Osteoblast (primary cell): Measurements from ENCODE around the gene TTC21A. TPM values are rescaled to one million over a fixed set of nuclear protein-coding genes. Genes with fewer than 3 reads are reported as not detected.

Experiments used
- DNase-seq: peaks from one replicate; pipeline ENCODE4 v3.0.0; 2011; ENCODE audit warnings: low spot score, mixed read lengths; ENCODE audit not compliant: insufficient read length; ENCODE audit errors: missing footprints
- H2AFZ ChIP-seq: 2 replicates; pipeline ENCODE4 v1.6.0; 2011; ENCODE audit warnings: mild to moderate bottlenecking, low read length
- H3K27ac ChIP-seq: 2 replicates; pipeline ENCODE4 v1.5.1; 2011; ENCODE audit warnings: mild to moderate bottlenecking, low read depth, low read length, moderate library complexity
- H3K27me3 ChIP-seq: 2 replicates; pipeline ENCODE4 v1.6.0; 2012; ENCODE audit warnings: mild to moderate bottlenecking, control low read depth, inconsistent platforms, low read length, moderate library complexity; ENCODE audit not compliant: insufficient read depth
- H3K36me3 ChIP-seq: 2 replicates; pipeline ENCODE4 v1.5.1; 2011; ENCODE audit warnings: mild to moderate bottlenecking, low read length, control low read depth, moderate library complexity; ENCODE audit not compliant: insufficient read depth
- H3K4me1 ChIP-seq: 2 replicates; pipeline ENCODE4 v1.5.1; 2011; ENCODE audit warnings: mild to moderate bottlenecking, low read length, control low read depth, moderate library complexity; ENCODE audit not compliant: insufficient read depth
- H3K4me2 ChIP-seq: 2 replicates; pipeline ENCODE4 v1.6.0; 2011; ENCODE audit warnings: mild to moderate bottlenecking, low read length; ENCODE audit not compliant: insufficient read depth
- H3K4me3 ChIP-seq: fragments of 200-600 bp; sonication (generic); 3 replicates; pipeline ENCODE4 v1.5.1; 2012; ENCODE audit warnings: mild to moderate bottlenecking, low read length, inconsistent platforms; ENCODE audit not compliant: insufficient read depth
- H3K79me2 ChIP-seq: 2 replicates; pipeline ENCODE4 v1.6.0; 2012; ENCODE audit warnings: mild to moderate bottlenecking, low read length, control low read depth, inconsistent platforms; ENCODE audit not compliant: insufficient read depth
- H3K9me3 ChIP-seq: 2 replicates; pipeline ENCODE4 v1.5.1; 2011; ENCODE audit warnings: low read depth, low read length, control low read depth
- H4K20me1 ChIP-seq: 2 replicates; pipeline ENCODE4 v1.6.0; 2012; ENCODE audit warnings: mild to moderate bottlenecking, low read length, control low read depth; ENCODE audit not compliant: insufficient read depth
- total RNA-seq: library from RNA; depleted of rRNA; stranded (reverse); fragments of >200 nt; gene quantifications from 2 replicates; pipeline ENCODE4 v1.2.3, GENCODE V29; 2012
- TF ChIP-seq, protein P1 (sequence below): IDR thresholded peaks from 2 replicates; pipeline ENCODE4 v1.5.1; 2011; ENCODE audit warnings: mild to moderate bottlenecking, low read depth, low read length, moderate library complexity; ENCODE audit errors: extremely low read depth

TTC21A gene
- total RNA-seq, 1 donor, result 6.9 TPM

DNA sequence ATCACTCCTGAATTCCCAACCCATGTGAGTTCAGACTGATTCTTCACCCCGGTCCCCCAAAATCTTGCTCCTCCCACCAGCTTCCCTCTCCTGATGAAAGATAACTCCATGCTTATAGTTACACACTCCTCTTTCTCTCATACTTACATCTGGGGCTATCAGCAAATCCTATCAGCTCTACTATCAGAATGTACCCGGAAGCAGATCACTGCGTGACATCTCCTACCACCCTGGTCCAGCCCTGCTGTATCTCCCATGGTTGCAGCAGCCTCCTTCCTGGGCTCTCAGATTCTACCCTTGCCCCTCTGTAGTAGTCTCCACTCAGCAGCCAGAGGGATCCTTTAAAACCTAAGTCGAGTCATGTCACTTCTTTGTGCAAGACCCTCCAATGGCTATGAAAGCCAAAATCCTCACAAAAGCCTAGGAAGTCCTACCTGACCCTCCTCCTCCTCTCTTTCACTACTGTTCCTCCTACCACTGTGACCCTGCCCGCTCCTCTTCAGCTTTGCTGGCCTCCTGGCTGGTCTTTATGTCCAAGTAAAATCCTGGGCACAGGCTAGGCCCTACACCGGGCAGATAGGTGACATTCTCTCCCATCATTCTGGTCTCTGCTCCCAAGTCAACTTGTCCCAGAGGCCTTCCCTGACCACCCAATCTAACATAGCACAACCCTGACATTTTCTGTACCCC lies 68.7 kb downstream of the TTC21A start:
- H3K4me3 ChIP-seq, result no peak overlapping the region

DNA sequence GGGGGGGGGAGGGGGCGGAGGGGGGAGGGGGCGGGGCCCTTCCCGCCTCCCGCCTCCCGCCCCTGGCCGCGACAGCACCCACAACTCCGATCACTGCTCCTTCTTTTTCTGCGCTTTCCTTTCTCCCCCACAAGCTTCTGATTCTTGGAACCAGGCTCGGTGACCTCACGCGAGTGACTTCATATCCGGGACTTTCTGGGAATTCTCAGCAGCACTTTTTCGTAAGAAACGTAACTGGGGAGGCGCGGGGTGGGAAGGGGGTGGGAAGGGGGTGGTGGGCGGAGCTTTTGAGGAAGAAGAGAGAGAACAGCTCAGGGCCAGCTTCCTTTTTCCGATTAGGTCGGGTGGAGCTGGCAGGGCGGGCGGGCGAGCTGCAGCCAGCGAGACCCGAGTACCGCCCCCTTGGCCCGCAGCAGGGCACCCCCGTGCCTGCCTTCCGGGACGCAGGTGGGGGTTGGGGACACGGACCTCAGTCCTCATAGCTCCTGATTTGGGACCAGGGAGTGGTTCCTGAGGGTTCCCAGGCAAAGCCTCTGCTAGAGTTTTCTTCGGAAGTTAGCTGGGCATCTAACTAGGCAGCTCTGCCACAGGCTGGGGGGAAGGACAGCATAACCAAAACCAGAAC lies 70.3 kb downstream of the TTC21A start:
- Histone ChIP-seq H3K36me3 (no peaks in the 10 kb centered on the region), H2AFZ (peak overlapping the region; percentile 89), H3K4me1 (peaks cover 21% of the 10 kb centered on the region)

More for the DNA sequence above, 68.7 kb downstream of the TTC21A start:
- Histone ChIP-seq H3K9me3 (no peaks in the 10 kb centered on the region), H3K27ac (no peak overlapping the region), H3K79me2 (no peaks in the 10 kb centered on the region), H4K20me1 (no peaks in the 10 kb centered on the region), H3K4me1 (peaks cover 21% of the 10 kb centered on the region), H3K36me3 (no peaks in the 10 kb centered on the region), H3K27me3 (no peaks in the 10 kb centered on the region), H2AFZ (no peak overlapping the region), H3K4me2 (no peak overlapping the region)
- DNase-seq, result peak; percentile 65
- TF ChIP-seq, protein P1, sequence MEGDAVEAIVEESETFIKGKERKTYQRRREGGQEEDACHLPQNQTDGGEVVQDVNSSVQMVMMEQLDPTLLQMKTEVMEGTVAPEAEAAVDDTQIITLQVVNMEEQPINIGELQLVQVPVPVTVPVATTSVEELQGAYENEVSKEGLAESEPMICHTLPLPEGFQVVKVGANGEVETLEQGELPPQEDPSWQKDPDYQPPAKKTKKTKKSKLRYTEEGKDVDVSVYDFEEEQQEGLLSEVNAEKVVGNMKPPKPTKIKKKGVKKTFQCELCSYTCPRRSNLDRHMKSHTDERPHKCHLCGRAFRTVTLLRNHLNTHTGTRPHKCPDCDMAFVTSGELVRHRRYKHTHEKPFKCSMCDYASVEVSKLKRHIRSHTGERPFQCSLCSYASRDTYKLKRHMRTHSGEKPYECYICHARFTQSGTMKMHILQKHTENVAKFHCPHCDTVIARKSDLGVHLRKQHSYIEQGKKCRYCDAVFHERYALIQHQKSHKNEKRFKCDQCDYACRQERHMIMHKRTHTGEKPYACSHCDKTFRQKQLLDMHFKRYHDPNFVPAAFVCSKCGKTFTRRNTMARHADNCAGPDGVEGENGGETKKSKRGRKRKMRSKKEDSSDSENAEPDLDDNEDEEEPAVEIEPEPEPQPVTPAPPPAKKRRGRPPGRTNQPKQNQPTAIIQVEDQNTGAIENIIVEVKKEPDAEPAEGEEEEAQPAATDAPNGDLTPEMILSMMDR, result no peak

DNA sequence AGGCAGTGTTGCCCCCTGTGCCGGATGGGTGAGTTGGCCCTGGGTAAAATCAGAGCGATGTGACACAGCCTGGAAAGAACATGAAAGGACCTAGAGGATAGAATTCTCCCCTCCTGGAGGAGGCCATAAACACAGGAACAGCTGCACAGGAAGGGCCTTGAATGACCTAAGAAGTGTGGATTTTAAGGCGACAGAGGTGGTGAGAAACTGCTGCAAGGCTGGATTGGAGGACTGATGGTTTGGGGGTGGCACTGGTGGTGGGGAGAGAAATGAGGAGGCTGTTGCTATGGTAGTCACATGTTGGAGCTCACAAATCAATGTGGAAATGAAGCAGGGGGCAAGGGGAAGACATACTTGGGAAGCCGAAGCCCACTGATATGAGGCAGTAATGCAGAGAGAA lies 71.1 kb downstream of the TTC21A start:
- H3K4me3 ChIP-seq, result peak overlapping the region; percentile 75

More for the DNA sequence above, 70.3 kb downstream of the TTC21A start:
- DNase-seq, result peak; percentile 100
- Histone ChIP-seq H3K27me3 (no peaks in the 10 kb centered on the region), H3K79me2 (no peaks in the 10 kb centered on the region), H3K4me3 (peak overlapping the region; percentile 75), H3K9me3 (no peaks in the 10 kb centered on the region), H3K4me2 (peak overlapping the region; percentile 92), H4K20me1 (no peaks in the 10 kb centered on the region), H3K27ac (peak overlapping the region; percentile 84)
- TF ChIP-seq, protein P1, result no peak

DNA sequence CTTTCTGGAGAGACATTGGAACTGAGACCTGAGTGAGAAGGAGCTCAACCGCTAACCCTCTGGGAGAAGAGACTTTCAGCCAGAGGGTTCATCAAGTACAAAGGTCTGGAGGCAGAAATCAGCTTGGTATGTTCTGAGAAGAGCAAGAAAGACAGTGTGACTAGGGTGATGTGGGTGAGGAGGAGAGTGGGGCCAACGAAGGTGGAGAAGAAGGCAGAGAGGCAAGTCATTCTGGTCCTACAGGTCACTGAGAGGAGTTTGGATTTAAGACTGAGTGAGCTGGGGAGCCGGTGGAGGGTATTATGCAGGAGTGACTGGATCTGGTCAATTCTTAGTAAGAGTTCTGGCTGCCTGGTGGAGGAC lies 72.7 kb downstream of the TTC21A start:
- DNase-seq, result no peak
- Histone ChIP-seq H3K4me1 (peaks cover 21% of the 10 kb centered on the region), H3K27ac (no peak overlapping the region), H4K20me1 (no peaks in the 10 kb centered on the region), H3K36me3 (no peaks in the 10 kb centered on the region), H2AFZ (peak overlapping the region; percentile 76), H3K27me3 (no peaks in the 10 kb centered on the region), H3K4me3 (peak overlapping the region; percentile 68), H3K79me2 (no peaks in the 10 kb centered on the region), H3K9me3 (no peaks in the 10 kb centered on the region), H3K4me2 (peak overlapping the region; percentile 83)
- TF ChIP-seq, protein P1, result no peak

More for the DNA sequence above, 71.1 kb downstream of the TTC21A start:
- H3K4me1 ChIP-seq, result peaks cover 21% of the 10 kb centered on the region
- no peaks in the 10 kb centered on the region for H3K9me3 ChIP-seq
- TF ChIP-seq, protein P1, result no peak
- no peaks in the 10 kb centered on the region for H3K36me3 ChIP-seq
- peak overlapping the region; percentile 92 for H3K4me2 ChIP-seq
- H3K27me3 ChIP-seq, result no peaks in the 10 kb centered on the region
- H3K79me2 ChIP-seq, result no peaks in the 10 kb centered on the region
- H4K20me1 ChIP-seq, result no peaks in the 10 kb centered on the region
- no peak overlapping the region for H2AFZ ChIP-seq
- H3K27ac ChIP-seq, result peak overlapping the region; percentile 84
- peak; percentile 87 for DNase-seq
